GM12891 (cell line): ENCODE measurements around the gene IMP3.

Experiments used
- POLR2A ChIP-seq: IDR thresholded peaks from 2 replicates; pipeline ENCODE4 v1.6.1; 2011; ENCODE audit warnings: low read depth, low read length, control low read depth
- POLR2AphosphoS5 ChIP-seq: IDR thresholded peaks from 2 replicates; pipeline ENCODE4 v1.6.1; 2011; ENCODE audit warnings: low read depth, low read length, control low read depth
- POU2F2 ChIP-seq: IDR thresholded peaks from 2 replicates; pipeline ENCODE4 v1.6.1; 2011; ENCODE audit warnings: low read depth, mild to moderate bottlenecking, control low read depth, low read length, moderate library complexity
- SPI1 ChIP-seq: IDR thresholded peaks from 2 replicates; pipeline ENCODE4 v1.6.1; 2011; ENCODE audit warnings: low read depth, low read length, control low read depth
- TAF1 ChIP-seq: IDR thresholded peaks from 2 replicates; pipeline ENCODE4 v1.6.1; 2011; ENCODE audit warnings: low read depth, low read length, control low read depth

GRCh38 chr15:75646944-75647364 lies 6.9 kb upstream of the IMP3 start:
- TF ChIP-seq POLR2AphosphoS5 = no peak
- TF ChIP-seq POLR2A = no peak
- no peak for TF ChIP-seq SPI1
- no peak for TF ChIP-seq TAF1
- no peak for TF ChIP-seq POU2F2
